GM21515 (cell line): ENCODE results near the gene KAT7.

ENCODE experiments used
- ATAC-seq: cut with Tn5 transposase; IDR thresholded peaks from one replicate; pipeline ENCODE4 v1.9.1; 2021; ENCODE audit not compliant: unreplicated experiment

Gene KAT7

GRCh38 chr17:49760296-49760695 lies 28.2 kb upstream of the KAT7 start:
- ATAC-seq = no peak

DNA sequence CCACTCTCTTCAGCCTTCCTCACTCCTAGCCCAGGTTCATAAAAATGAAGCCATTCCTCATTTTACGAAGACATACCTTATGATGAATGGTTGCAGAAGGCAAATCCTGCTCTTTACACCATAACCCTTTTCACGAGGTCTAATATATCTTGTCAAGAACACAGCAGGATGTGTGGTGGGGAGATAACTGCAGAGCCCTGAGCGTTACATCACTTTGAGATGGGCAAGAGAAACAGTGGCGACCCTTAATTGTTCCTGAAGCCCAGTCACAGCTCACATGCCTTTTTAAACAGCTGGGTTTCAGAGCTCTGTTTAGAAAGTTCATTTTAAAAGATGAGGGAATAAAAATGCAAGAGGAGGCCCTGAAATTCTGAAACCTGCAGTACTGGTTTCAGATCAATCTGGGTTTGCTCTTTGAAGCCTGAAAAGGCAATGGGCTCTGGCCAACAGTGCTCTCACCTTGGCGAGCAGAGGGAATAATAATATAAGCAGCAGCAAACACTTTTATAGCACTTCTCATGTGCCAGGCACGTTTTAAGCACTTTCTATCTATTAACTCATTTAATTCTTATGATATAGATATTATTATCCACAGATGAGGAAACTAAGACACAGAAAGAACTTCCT lies 27.4 kb upstream of the KAT7 start:
- ATAC-seq = no peak

DNA sequence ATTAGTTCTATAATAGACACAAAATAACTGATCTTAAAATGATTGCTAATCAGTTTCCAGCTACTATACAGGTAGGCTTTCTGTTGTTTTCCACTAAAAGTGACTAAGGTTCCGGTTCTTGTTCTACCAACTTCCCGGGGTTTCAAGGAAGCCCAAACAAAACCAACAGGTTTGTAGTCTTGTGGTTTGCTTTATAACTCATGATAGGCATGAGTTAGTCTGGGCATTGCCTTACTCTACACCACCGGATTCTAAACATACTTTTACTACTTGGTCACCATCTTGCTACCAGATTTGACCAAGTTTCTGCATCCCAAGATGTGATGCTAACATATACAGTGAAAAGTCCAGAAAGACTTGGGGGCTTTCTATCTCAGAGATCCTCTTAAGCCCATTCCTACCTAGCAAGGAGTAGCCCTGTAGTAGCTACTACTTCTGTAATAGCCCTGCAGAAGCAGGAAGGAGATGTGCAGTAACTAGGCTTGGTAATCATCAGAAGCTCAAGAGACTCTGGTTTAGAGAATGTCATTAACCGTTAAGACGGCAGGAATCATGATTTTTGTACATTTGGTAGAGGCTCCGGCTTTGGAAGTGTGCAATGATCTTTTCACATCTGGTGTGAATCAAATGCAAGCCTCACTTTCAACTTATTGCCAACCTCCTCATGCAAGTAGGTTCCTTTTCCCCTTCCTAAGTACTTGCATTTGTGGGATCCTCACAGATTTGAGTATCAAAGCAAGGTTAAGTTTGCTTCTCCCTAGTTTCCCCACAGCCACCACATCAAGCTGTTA lies 26.1 kb upstream of the KAT7 start:
- ATAC-seq = no peak

GRCh38 chr17:49763735-49764558 lies 24.5 kb upstream of the KAT7 start, which contains the start of gene FAM117A:
Gene FAM117A, minus strand, starts transcription at chr17:49764131. Its CDS starts 44 bp downstream, at chr17:49764087.
- peak; percentile 87 for ATAC-seq

GRCh38 chr17:49764559-49765180 lies 23.8 kb upstream of the KAT7 start:
- no peak for ATAC-seq

DNA sequence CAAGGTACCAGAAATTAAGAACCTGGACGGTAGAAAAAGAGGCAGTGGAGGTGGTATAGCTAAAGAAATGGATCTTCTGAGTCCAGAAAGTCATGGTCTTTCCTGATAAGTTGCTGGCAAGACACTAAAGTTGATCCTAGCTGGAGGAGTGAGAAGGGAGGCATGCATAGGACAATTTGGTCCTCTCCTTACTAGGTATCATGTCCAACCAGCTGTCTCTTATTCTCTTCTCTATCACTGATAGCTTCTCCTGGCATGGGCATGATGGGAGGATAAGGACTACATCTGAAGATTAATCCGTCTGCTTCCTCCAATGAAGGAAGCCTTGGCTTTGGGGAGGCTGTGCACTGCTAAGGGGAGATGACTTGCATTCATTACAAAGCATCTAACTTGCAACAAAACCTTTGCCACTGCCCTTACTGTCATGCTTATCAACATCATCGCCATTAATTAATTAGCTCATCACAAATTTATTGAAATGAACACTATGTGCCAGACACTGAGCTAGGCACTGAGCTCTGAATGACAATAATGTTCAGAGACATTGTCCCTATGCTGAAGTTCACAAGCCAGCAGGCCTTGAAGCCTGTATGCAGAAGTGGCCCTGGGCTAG lies 21.5 kb upstream of the KAT7 start:
- no peak for ATAC-seq

DNA sequence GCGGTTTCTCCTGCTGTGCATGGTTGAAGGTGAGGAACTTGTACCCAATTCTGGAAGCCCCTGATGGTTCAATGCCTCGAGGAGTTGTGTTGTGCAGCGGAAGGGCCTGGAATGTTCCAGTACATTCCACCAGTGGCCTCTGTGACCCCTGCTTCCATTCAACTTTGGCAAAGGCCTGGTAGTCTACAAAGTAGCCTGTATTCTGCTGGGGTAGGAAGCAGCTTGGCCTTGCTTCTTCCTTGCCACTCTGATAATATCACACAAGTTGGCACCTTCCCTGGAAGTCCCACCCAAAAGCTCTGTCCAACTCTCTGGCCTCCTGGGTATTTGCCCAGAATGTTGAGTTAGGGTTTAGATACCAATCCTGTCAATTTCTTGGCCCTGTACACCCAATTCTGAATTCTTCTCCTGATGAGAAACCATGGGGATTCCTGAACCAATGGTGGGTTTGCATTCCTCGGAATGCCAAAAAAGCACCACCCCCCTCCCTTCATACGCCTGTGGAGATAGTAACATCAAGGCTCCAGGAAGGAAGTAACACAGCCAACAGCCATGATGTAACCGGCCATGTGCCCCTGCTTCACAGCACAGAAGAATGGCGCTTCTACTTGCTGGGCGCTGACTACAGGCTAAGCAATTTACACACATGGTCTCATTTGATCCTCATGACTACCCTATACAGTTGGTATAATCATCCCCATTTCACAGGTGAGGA lies 12.8 kb upstream of the KAT7 start:
- ATAC-seq = no peak

DNA sequence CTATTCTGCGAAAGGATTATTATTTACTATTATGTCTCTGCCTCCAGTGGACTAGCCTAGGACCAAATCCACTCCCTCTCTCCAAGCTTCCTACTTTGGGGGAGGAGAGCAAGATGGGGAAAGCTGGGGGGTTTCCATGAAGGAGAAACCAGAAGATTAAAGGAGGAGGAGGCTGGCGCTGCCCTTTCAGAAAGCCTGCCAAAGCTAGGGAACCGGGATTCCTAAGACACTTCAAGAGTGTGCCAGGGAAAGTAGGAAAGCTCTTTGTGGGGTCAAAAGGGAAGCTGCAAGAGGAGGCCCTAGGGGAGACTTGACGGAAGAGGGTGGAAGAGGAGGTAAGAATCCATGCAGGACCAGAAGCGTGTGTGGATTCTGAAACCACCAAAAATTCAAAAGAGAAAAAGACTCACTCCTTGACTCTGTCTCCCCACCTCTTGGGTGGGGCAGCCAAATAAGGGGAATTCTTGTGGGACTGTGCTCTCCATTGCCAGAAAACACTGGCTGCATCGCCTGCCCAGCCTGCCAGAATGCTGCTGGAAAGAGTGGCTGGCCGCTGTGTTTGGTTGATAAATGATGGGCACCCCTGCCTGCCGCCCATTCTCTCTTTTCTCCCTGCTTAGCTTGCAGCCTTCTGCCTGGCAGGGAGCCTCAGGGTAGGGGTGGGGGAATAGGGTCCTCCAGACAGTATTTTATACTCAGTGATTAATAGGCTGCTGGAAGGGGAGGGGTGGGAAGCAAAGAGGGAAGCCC lies 11.8 kb upstream of the KAT7 start:
- no peak for ATAC-seq

DNA sequence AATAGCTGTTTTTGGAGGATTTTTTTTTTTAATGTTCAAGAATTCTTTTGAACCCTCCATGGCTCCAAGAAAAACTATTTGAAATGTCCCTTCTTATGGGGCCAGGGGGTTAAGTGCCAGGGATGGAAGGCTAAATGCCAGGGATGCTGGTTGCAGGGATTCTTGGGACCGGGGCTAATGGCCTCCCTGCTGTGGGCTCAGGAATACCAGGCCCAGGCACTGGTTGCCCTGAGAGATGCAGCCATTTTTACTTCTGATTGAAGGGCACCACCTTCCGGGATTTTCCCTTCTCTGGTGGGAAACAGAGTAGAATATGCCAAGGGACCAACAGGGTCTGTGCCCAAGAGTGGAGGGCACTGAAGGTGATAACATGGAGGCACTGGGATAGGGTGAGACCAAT lies 10.9 kb upstream of the KAT7 start:
- no peak for ATAC-seq

- ATAC-seq = no peak
Measured at GRCh38 chr17:49779156-49779738, 9.2 kb upstream of the KAT7 start.

- ATAC-seq = no peak
Measured at GRCh38 chr17:49779739-49780231, 8.7 kb upstream of the KAT7 start.

GRCh38 chr17:49783071-49783715 lies 5.3 kb upstream of the KAT7 start:
- ATAC-seq = no peak

GRCh38 chr17:49783791-49784190 lies 4.7 kb upstream of the KAT7 start:
- ATAC-seq = no peak

DNA sequence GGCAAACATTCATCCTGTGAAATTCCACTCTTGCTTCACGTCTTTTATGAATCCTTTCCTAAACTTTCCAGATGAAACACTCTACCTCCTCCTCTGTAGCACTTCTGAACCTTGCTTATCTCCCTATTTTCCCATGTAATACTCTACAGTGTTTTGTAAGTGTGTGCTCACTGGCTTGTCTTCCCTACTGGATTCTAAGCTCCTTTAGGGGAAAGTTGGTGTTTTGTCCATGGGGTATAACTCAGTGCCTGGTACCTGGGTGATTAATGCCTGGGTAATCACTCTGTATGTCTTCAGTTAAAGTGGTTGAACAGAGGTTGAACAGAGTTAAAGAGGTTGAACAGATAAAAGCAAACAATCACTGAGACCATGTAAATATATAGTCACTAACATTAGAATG lies 3.8 kb upstream of the KAT7 start:
- ATAC-seq = no peak

DNA sequence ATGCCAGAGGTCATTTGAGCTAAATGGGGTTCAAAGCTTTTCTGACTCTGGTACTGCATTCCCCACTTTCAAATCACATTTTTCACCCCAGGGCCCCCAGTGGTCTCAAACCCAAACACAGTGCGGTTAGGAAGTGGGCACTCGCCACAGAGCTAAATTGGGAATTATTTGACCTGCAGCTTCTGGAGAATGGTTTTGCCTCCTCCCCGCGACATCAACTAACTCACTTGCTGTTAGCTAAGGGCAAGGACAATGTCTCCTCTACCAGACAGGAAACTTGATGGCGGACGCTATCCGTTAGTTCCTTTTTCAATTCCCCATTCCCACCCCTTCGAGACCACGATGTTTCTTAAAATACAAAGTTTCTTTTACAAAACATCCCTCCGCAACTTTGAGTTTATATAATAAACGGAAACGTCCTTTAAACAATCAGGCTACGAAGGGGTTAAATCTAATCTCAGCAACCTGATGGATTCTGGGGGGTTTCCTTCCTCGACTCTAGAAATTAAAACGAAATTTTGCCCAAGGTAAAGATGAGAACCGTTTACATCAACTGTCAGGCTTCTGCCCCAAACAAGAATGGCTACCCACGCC lies 500 bp upstream of the KAT7 start:
- no peak for ATAC-seq

DNA sequence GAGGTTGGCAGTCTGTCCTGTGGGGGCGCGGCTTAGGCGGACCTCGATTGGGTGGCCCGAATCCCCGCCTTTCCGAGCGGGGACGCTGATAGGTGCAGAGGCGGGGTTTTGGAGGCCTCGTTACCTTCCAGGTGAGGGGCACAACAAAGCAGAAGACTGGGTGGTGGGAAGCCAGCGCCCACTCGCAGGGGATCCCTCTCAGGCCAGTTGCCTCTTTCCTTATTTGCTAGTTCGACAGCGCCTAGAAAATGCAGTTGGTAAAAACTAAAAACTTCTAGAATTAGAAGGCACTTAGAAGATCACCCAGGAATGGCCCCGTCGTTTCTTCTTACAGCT lies 730 bp downstream of the KAT7 start:
- no peak for ATAC-seq

- no peak for ATAC-seq
Measured at GRCh38 chr17:49793309-49793708, 4.8 kb downstream of the KAT7 start.

GRCh38 chr17:49795372-49795771 lies 6.9 kb downstream of the KAT7 start:
- no peak for ATAC-seq
